GM19467 (cell line): ENCODE data around the gene RCAN1.
"Not testable (repeated sequence)": the region's sequence is repeated elsewhere in the genome, so short reads cannot be mapped to it uniquely, and the experiment has no call there.

Source experiments
- ATAC-seq: cut with Tn5 transposase; IDR thresholded peaks from one replicate; pipeline ENCODE4 v1.9.1; 2021; ENCODE audit warnings: mild to moderate bottlenecking, moderate library complexity; ENCODE audit not compliant: unreplicated experiment

The RCAN1 gene

DNA sequence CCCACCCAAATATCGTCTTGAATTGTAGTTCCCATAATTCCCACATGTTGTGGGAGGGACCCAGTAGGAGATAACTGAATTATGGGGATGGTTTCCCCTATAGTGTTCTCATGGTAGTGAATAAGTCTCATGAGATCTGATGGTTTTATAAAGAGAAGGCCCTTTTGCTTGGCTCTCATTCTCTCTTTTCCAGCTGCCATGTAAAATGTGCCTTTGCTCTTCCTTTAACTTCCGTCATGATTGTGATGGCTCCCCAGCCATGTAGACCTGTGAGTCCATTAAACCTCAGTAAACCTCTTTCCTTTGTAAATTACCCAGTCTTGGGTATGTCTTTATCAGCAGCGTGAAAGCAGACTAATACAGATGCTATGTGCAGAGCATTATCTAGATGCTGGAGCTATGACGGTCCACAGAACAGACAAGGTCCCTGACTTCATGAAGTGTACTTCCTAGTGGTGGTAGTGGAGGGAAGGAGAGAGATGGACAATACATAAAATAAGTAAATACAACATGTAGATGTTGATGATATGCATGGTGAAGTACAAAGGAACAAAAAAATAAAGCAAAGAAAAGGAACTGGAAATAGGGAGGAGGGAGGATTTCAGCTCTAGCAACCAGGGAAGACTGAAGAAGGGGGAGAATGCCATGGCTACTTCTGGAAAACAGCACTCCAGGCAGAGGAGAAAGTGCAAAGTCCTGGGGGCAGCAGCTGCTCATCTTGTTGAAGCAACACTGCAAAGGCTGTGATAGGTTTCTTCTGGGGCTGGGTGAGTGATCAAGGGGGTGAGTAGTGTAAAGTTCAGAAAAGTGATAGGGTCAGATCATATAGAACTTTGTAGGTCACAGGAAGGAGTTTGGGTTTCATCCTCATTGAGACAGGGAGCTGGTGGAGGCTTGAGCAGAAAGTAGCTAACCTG is 6.8 kb upstream of the RCAN1 start:
- no peak for ATAC-seq

DNA sequence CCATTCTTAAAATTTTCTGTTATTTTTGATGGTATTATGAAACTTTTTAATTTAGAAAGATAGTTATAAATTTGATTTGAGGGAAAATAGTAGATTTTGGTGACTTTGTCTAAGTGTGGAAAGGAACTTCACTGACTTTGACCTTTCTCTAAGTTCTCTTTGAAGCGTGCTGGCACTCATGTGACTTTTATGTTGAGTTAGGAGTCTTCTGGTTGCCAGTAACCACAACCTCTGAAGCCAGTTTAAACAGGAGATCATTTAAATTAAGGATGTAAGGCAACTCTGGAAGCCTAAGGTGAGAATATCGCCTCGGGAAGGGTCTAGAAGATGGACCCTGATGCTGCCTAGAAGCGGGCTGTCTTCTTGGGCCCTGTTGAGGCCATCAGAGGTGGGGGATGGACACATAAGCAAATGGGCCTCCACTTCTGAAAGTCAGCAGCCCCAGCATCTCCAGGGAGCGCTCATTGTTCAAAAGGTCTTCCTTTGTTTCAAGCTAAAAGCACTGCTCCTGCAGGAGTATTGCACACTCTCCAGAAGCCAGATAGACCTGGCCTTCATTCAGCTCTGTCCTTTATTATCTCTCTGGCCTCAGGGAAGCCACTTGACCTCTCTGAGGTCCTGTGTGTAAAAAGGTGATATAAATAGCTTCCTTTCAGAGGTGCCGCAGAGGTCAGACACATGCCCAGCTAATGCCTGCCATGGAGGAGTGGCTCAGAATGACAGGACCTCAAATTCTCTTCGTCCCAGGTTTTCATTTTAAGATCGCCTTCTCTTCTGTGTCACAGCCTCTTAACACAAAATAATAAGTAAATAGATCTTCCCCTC is 5.1 kb upstream of the RCAN1 start:
- ATAC-seq, result no peak

DNA sequence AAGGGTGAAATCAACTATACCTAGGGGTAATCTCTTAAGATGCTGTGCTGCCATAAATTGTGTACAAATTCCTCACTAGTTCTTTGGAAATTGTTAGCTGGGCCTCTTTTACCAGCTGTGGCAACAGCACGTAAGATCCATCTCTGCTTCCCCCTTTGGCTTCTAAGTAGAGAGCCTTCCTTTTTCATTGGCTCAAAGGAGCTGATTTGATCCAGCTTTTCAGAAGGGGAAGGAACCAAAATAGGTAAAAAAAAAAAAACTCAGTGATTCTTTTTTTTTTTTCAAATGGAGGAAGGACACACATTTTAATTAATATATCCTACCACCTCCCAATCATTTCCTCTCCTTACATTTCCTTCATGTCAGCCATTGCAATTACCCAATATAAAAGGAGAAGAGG is 4.0 kb upstream of the RCAN1 start:
- no peak for ATAC-seq

DNA sequence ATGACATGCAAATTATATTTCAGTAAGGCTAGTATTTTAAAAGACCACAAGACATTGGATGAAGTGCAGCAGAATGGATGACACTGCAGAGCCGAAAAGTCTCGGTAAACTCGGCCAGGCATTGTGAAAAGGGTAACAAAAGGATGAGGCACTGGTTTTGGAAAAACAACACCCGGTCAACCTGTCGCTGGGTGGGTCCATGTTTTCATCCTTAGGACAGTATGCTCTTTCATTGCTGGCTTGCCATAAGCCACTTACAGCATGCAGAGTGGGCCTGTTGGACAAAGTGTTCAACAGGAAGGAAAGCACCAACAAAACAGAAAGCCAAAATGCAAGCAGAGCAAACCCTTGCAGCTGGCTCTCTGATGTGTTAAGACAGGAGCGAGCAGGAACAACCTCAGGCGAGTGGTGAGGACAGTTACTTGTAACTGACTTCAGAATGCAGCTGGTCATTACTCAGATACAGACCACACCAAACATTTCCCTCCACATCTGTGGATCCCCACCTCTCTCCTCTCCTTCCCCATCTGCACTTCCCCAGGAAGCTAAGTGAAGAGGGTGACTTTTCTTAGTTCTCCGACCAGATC is 2.9 kb upstream of the RCAN1 start:
- ATAC-seq, result no peak

DNA sequence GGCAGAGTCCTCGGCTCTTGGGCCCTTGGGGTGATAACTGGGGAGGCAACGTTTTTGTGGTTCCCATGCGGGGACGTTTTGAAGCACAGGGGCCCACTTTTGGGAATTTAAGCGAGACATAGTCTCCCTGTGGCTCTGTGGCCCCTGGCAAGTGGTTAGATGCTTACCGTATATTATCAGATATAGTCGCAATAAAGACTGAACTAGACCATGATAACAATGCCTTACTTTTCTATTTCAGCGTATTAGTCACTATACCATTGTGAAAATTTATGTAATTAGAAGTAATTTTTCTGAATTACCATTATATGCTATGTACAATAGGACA is 538 bp upstream of the RCAN1 start:
- no peak for ATAC-seq

DNA sequence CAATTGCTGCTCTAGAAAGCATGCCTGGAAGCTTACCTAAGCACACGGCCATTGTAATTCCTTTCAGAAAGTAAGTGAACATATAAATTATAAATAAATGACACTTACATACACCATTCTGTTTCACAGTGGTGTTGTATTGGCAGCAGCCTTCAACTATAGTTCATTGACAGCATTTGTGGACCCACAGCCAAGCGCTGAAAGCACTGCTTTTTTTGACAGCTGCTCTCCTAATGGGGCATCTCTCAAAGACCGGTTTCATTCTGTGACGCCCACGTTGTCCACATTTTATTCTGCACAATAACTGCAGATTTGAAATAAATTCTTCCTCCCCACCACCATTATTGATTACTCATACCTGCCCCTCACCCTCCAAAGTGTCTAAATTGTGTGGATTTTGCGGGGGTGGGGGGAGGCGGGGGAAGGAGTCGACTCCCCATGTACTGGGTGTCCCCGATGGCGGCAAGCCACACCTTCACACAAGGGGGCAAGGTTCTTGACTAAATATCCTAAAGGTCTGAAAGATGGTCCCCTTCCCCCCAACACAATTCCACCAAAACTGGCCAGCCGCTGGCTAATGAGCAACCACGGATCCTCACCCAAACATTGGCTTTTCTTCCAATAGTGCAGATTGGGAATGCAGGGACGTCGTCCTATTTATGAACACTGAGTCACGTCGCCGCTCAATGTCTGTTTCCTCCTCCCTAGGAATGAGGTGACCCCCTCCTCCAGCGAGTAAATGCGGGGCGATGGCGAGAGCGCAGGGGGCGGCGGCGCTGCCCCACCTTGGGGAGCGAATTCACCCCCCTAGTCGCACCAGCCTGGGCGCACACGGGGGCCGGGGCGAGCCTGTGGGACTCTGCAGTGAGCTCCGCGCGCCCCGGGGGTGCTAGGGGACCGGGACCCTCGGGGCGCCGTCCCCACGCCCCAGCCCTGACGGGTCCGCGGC is 960 bp downstream of the RCAN1 start:
- no peak for ATAC-seq

DNA sequence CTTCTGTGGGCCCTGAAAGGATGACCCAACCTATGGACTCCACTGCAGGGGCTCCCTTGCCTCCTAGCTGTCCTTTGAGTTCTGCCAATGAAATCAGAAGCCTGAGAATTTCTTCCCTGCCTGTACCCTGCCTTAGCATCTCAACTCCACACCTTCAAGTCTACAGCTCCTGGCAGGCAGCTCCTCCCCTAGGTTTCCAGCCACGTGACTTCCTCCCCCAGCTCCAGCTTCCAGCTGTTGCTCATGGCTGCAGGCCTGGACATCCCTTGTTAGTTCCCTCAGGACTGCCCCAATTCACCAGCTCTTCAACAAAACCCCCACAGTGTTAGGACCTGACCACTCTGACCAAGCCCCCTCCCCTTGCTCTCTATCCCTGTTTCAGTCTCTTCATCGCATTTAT is 2.4 kb downstream of the RCAN1 start:
- no peak for ATAC-seq

DNA sequence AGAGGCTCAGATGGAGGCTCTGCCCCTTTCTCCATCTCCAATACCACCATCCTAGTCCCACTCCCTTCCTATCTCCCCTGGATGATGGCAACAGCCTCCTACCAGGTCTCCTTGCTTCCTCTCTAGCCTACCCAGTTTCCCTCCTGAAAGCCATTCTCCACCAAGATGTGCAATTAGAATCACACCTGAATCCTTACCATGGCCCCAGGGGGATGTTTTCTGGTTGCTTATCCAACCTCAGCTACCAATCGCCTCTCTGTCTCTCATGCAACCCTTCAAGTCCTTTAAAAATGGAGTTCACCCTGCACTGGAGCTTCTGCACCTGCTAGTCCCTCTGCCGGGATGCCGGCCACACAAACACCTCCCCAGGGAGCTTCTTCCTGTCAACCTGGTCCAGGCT is 2.9 kb downstream of the RCAN1 start:
- ATAC-seq, result no peak

DNA sequence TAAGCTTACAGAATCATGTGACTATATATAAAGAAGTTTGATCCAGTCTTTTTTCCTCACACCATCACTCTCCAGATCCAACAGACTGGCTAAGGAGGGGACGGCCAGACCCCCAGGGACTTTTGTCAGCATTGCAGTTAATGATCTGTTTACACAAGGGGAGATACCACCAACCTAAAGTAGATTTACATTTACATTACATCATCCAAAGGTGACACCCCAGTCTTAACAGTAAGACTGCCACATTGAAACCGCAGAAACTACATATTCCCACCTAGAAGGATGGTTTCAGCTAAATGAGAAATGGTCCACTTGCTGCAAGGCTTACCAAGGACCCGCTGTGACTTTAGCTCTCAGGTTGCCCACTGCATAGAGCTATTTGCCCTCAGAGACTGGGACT is 3.4 kb downstream of the RCAN1 start:
- no peak for ATAC-seq

DNA sequence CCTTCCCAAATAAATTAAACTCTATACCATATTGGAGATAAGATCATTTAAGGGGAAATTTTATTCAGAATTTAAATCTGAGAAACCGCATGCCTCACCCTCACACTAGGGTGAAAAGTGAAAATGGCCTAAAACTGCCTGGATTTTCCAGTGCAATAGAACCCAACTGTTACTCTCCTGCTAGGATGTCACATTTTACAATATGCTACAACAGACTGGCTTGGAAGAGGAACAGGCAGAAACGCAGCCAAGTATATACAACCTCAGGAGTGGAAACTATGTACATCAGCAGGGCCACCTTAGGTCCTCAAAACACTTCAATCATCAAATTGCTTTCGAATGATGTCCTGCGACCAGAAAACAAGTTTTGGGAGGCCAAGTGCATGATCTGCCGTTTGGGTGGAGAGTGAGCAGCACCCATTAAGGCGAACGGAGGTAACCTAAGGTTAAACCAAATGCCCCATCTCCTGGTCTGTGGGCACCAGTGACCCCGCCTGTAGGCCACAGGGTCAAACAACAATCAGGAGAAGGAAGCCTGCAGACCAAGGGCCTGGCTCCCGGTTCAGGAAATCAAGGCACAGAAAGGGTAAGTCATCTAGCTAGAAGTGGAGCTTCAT is 4.9 kb downstream of the RCAN1 start:
- no peak for ATAC-seq

DNA sequence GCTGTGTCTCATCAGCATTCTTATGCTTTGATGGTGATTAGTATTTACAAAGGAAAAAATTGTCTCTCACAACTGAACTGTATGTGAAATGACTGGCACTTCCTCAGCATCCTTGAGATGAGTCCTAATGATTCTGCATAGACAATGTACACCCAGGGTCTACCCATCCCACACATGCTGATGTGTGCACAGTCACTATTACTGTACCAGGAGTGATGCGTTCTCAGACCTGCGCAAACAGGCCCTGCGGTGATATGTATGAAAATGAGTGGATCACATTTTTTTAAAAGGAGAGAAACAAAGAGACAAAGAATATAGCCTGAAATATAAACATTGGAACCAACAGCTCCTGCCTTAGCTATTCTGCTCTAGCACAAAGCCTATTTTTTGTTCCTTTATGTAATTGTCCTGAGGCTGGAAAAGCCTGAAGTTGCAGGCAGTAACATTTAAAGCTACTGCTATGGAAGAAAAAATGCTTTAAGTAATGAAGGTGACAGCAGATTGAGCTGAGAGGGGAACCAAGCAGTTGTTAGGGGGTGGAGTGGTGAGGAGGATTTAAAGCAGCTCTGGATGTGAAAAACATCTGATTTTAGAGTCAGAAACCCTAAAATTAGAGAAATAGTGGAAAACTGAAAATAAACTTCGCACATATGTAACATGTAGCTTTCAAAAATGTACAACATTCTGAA is 5.5 kb downstream of the RCAN1 start:
- no peak for ATAC-seq

DNA sequence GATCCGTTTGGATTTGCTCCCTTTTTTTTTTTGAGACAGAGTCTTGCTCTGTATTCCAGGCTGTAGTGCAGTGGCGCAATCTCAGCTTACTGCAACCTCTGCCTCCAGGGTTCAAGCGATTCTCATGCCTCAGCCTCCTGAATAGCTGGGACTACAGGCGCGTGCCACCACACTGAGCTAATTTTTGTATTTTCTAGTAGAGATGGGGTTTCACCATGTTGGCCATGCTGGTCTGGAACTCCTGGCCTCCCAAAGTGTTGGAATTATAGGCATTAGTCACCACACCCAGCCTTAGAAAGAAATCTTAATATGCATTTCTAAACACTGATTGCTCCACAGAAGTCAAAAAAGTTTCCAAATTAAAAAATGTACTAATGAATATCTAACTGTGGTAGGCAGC is 7.5 kb downstream of the RCAN1 start:
- not testable (repeated sequence) for ATAC-seq

DNA sequence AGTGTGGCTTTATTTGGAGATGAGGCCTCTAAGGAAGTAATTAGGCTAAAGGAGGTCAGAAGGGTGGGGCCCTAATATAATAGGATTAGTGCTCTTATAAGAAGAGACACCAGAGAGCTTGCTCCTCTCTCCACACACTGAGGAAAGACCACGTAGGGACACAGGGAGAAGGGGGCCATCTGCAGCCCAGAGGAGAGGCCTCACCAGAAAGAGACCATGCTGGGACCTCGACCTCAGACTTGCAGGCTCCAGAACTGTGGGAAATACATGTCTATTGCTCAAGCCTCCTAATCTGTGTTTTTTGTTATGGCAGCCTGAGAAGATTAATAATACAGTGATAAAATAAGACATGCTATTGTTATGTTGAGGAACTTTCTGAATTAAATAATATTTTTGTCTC is 8.3 kb downstream of the RCAN1 start:
- no peak for ATAC-seq

DNA sequence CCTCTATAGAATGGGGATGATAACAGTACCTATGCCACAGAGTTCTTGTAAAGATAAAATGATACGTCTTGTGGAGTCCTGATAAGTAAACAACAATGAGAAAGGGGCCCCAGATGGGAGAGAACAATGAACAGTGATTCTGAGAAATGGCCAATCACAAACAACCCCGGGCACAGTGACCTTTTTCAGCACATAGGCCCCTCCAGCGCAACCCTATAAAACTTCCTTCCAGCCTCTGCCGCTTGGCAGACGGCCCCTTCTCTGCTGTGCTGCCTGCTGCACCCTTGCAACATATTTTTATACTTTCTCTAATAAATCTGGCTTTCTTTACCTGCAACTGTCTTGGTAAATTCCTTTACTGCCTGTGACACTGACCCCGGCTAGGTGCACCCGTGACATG is 8.9 kb downstream of the RCAN1 start:
- no peak for ATAC-seq

DNA sequence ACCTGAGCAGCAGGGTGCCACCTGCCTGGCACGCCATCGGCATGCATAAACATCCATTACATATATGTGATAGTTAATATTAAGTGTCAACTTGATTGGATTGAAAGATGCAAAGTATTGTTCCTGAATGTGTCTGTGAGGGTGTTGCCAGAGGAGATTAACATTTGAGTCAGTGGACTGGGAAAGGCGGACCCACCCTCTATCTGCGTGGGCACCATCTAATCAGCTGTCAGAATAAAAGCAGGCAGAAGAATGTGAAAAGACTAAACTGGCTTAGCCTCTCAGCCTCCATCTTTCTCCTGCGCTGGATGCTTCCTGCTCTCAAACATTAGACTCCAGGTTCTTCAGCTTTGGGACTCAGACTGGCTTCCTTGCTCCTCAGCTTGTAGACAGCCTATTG is 10.0 kb downstream of the RCAN1 start:
- not testable (repeated sequence) for ATAC-seq

DNA sequence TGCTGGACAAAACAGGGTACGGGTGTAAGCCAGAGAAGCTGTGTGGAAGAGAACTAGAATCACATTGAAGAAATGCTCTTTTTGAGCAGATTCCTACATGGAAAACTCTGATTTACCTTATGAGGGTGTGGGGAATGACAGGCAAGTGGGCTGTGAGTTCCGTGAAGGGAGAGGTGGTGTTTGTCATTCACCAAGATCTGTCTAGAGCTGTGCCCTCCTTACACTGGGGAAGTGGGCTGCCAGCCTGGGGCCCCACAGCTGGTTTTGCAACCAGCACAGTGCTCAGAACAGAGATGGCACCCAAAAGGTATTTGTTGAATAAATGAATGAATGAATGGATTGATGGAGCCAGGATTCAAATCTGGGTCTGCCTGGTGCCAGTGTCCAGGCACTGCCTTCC is 10.4 kb downstream of the RCAN1 start:
- ATAC-seq, result no peak

DNA sequence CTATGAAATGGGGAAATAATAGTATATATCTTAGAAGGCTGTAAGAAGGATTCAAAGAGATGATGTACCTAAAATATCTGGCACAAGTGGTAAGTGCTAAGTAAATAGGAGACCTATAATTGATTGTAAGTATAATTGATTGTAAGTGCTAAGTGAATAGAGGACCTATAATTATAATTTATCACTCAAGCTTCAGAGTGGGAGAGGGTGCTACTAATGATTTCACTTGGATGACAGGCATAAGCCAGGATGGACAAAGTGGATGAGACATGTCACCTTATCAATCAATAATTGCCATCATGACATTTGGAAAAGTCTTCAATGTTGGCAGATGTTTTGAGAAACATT is 11.2 kb downstream of the RCAN1 start:
- no peak for ATAC-seq

DNA sequence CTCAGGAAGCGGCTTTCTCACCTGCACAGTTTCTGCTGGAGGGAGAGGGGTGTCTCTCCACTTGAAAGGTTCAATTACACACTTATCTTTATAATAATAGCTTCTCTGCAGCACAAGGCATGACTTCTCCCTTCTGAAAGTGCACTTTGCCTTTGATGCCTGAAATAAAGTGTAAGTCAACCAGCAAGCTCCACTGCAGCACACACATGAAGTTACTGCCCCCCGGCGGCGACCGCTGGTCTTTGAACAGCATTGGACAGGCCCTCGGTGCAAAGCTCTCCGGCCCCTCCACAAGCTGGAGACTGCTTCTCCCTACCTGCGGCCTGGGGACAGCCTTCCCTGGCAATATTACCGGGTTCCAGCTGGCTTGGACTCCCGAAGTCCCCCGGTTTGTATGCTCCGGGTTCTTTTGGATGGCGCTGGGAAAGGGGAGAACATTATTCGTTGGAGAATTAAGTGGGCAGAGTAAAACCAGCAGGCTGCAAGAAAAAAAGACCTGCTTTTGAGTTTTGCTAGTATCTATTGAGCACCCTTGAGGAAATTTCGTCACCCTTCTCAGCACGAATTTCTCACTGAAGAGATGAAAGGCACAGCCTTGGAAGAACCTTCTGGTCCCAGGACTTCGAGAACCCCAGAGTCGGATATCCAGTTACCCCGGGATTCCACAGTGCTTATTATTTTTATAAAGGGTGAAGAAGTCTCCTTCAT is 11.8 kb downstream of the RCAN1 start:
- ATAC-seq, result peak; percentile 69

DNA sequence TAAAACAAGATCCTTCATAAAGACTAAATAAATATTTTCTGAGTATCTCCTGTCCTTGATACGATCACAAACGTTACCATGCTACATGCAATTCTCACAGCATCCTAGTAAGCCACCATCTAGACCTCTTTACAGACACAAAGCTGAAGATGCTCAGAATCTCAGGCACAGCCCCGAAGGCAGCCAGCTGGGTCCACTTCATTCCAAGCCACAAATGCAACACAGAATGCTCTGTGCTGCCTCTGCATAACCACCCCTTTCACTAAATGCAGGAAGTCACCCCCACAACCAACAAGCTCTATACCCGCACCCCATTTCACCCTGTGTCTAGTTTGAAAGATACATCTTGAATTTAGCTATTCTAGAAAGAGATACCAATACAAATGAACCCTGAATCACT is 12.9 kb downstream of the RCAN1 start:
- no peak for ATAC-seq
